NT2/D1 (cell line): ENCODE measurements around the gene DISC1.

Experiments
- DNase-seq: peaks from one replicate; pipeline ENCODE4 v3.0.0-alpha.2; 2011; ENCODE audit warnings: low read depth, low spot score
- H3K27me3 ChIP-seq: 2 replicates; pipeline ENCODE4 v1.6.0; 2011; ENCODE audit warnings: mild to moderate bottlenecking; ENCODE audit not compliant: insufficient read length, insufficient read depth
- H3K36me3 ChIP-seq: 2 replicates; pipeline ENCODE4 v1.6.1; 2011; ENCODE audit warnings: mild to moderate bottlenecking, low read length, mixed read lengths; ENCODE audit not compliant: insufficient read depth, insufficient read length
- H3K4me1 ChIP-seq: 2 replicates; pipeline ENCODE4 v1.5.1; 2011; ENCODE audit not compliant: insufficient read depth, insufficient read length
- H3K4me3 ChIP-seq: 2 replicates; pipeline ENCODE4 v1.5.1; 2011; ENCODE audit warnings: low read depth; ENCODE audit not compliant: insufficient read length
- H3K9ac ChIP-seq: 2 replicates; pipeline ENCODE4 v1.6.0; 2011; ENCODE audit warnings: low read depth; ENCODE audit not compliant: insufficient read length
- H3K9me3 ChIP-seq: 2 replicates; pipeline ENCODE4 v1.5.1; 2011; ENCODE audit warnings: mild to moderate bottlenecking, low read length; ENCODE audit not compliant: insufficient read depth
- SUZ12 ChIP-seq: IDR thresholded peaks from 2 replicates; pipeline ENCODE4 v1.6.1; 2011; ENCODE audit not compliant: insufficient read length, insufficient read depth; ENCODE audit errors: extremely low read depth
- YY1 ChIP-seq: IDR thresholded peaks from 2 replicates; pipeline ENCODE4 v1.6.1; 2011; ENCODE audit not compliant: insufficient read length, insufficient read depth
- ZNF274 ChIP-seq: IDR thresholded peaks from 2 replicates; pipeline ENCODE4 v1.6.1; 2011; ENCODE audit warnings: mild to moderate bottlenecking, low read depth, low read length

DISC1 gene

DNA sequence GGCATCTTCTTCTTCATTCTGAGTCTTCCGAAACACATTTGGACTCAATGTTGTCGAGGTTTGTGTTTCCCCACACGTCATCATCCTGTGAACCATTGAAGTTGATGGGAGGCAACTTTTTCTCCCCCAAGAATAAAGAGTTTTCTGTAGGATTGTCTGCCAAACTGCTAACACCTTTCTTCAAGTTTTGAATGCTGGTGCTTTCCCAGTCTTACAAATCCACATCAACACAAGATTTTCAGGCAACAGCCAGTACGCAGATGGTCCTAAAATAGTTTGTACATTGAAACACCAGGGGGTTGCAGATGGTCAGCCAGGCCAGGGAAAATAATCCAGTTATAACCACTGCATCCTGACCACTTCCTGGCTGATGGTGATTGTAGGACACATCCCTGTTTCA lies 187.9 kb downstream of the DISC1 start:
- H3K4me1 ChIP-seq: no peaks in the 10 kb centered on the region
- H3K9ac ChIP-seq: no peak overlapping the region
- H3K27me3 ChIP-seq: no peaks in the 10 kb centered on the region
- TF ChIP-seq SUZ12 (no peak), YY1 (no peak), ZNF274 (no peak)
- no peaks in the 10 kb centered on the region for H3K9me3 ChIP-seq
- H3K4me3 ChIP-seq: no peak overlapping the region
- no peak for DNase-seq
- H3K36me3 ChIP-seq: no peaks in the 10 kb centered on the region

DNA sequence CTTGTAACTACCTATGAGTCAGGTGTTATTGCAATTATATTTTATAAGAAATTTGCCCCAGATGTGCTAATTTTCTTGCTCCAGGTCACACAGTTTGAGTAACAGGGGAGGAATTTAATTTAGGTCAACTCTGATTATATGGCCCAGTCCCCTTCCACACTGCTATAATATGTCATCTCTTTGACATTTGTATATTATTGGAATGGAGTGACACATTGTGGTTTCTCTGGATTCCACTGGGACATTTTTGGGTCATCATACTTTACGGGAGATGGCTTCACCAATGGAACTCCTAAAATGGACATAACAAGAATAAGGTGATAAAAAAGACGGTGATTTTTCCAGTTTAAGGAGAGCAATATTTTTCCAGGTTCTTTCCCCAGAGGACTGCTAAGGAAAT lies 191.2 kb downstream of the DISC1 start:
- no peak overlapping the region for H3K4me3 ChIP-seq
- no peak for DNase-seq

DNA sequence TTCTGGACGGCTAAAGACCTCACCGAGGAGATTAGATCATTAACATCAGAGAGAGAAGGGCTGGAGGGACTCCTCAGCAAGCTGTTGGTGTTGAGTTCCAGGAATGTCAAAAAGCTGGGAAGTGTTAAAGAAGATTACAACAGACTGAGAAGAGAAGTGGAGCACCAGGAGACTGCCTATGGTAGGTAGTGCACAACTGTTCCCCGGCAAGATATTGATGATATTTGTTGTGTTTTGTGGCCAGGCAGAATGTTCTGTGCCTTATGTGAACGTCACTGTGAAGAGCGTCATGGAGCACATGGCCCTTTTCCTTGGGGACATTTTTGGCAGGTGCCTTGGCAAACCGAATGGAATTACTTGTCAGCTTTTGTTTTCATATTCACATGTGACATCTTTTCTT lies 191.7 kb downstream of the DISC1 start:
- no peak overlapping the region for H3K9ac ChIP-seq
- H3K4me3 ChIP-seq: no peak overlapping the region
- no peaks in the 10 kb centered on the region for H3K36me3 ChIP-seq
- DNase-seq: no peak
- no peaks in the 10 kb centered on the region for H3K9me3 ChIP-seq
- no peaks in the 10 kb centered on the region for H3K27me3 ChIP-seq
- no peaks in the 10 kb centered on the region for H3K4me1 ChIP-seq
- no peak for TF ChIP-seq SUZ12

More for the DNA sequence above, 191.2 kb downstream of the DISC1 start:
- no peaks in the 10 kb centered on the region for H3K4me1 ChIP-seq
- H3K9me3 ChIP-seq: no peaks in the 10 kb centered on the region
- H3K27me3 ChIP-seq: no peaks in the 10 kb centered on the region
- H3K9ac ChIP-seq: no peak overlapping the region
- H3K36me3 ChIP-seq: no peaks in the 10 kb centered on the region
- TF ChIP-seq YY1 (no peak), SUZ12 (no peak), ZNF274 (no peak)

DNA sequence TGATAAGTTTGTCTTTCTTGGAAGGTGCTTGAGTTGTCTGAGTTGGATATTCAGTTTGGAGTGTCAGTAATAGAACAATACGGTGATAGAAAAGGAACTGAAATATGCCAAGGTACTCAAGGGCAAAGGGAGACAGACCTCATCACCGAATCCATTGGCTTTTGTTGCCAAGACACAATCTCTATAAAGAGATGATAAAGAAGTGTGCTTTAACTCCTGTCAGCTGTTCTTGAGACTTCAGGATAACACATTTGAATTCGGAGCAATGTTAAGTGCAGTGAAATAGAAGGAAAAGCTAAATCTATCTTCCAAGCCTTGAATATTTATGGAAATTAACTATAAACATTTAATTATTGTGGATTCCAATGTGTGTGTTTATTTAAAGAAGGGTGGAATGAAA lies 194.7 kb downstream of the DISC1 start:
- H3K4me1 ChIP-seq: no peaks in the 10 kb centered on the region
- no peak for DNase-seq
- H3K36me3 ChIP-seq: no peaks in the 10 kb centered on the region
- H3K4me3 ChIP-seq: no peak overlapping the region
- H3K9ac ChIP-seq: no peak overlapping the region
- TF ChIP-seq YY1: no peak
- no peak for TF ChIP-seq SUZ12
- no peak for TF ChIP-seq ZNF274
- H3K9me3 ChIP-seq: no peaks in the 10 kb centered on the region
- H3K27me3 ChIP-seq: no peaks in the 10 kb centered on the region

DNA sequence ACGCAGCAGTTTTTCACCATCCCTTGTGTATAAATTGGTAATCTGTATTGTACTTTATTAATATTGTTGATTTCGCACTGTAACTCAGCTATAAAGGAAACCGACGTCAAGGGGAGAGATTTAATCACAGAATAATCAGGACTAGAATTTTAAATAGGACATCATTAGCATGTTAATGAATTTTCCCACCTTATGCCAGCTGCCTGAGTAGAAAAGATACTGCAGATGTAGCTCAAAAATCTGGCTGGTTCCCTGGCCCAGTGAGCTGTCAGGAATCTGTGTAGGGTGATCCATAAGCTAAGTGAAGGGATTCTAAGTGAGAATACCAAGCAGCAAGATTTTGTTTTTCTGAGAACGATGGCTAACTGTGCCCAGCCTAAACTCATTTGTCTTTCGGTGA lies 195.5 kb downstream of the DISC1 start:
- Histone ChIP-seq H3K36me3 (no peaks in the 10 kb centered on the region), H3K4me1 (no peaks in the 10 kb centered on the region), H3K4me3 (no peak overlapping the region), H3K27me3 (no peaks in the 10 kb centered on the region), H3K9me3 (no peaks in the 10 kb centered on the region), H3K9ac (no peak overlapping the region)
- DNase-seq: no peak
- TF ChIP-seq YY1 (no peak), SUZ12 (no peak), ZNF274 (no peak)

DNA sequence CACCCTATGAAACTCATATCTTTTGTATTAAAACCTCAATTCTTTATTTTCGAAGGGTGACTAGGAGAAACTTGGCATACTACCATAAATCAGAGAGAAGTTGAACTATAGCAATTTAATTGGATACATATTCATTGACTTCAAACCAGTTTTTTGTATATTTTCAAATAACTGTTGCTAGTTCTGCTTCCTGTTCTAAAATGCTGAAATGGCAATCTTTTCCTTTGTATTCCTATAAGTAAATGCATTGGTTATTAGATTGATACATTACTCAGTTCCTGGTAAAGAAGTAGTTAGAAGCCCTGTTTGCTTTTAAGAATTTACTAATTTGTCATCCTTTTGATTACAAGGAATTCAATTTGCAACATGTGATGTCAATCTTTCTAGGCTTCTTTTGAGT lies 200.0 kb downstream of the DISC1 start:
- Histone ChIP-seq H3K9ac (no peak overlapping the region), H3K9me3 (no peaks in the 10 kb centered on the region), H3K36me3 (no peaks in the 10 kb centered on the region), H3K27me3 (no peaks in the 10 kb centered on the region), H3K4me1 (no peaks in the 10 kb centered on the region), H3K4me3 (no peak overlapping the region)
- TF ChIP-seq SUZ12 (no peak), YY1 (no peak), ZNF274 (no peak)
- no peak for DNase-seq

DNA sequence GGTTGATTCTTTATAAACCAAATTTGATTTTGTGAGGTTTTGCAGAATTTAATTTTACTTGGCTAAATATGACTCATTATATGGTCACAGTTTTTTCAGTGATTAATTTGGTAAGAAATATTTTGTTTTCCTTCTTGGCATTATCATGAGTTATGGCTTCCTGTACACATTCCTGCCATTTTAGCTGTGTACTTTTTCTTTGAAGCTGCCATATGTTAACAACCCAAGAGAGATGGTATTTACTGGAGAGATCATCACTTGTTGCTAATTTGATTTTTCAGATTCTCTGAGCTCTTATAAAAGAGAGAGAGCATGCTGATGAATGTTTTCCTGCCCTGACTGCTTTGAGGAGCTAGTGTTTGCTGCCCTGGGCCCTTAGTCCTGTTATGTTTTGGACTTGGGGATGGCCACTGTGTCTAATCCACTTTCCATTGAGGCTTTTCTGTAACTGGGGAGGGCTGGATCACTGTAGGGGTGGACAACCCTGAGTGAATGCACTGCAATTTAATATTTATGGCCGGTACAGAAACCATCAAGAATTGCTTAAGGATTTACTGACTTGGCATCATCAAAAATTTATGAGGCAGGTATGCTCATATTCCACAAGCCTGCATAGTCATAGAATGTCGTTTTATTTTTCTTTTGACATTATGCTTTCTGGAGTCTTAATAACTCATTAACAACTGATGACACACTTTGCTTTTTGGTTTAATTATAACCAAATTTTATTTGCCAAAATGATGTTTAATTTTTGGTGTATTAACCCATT lies 200.9 kb downstream of the DISC1 start:
- Histone ChIP-seq H3K36me3 (no peaks in the 10 kb centered on the region), H3K9ac (no peak overlapping the region), H3K9me3 (no peaks in the 10 kb centered on the region), H3K4me3 (no peak overlapping the region), H3K4me1 (no peaks in the 10 kb centered on the region), H3K27me3 (no peaks in the 10 kb centered on the region)
- TF ChIP-seq YY1: no peak
- TF ChIP-seq SUZ12: no peak
- TF ChIP-seq ZNF274: no peak
- DNase-seq: no peak
